ENCODE data around the gene PPIF. TPM values are rescaled to one million over a fixed set of nuclear protein-coding genes. Genes with fewer than 3 reads are reported as not detected.
A peak's percentile ranks its signal among the peaks of the same experiment; 100 is the strongest.

PPIF gene
- total RNA-seq, 1 donor from 2014 or later: 161 TPM

DNA sequence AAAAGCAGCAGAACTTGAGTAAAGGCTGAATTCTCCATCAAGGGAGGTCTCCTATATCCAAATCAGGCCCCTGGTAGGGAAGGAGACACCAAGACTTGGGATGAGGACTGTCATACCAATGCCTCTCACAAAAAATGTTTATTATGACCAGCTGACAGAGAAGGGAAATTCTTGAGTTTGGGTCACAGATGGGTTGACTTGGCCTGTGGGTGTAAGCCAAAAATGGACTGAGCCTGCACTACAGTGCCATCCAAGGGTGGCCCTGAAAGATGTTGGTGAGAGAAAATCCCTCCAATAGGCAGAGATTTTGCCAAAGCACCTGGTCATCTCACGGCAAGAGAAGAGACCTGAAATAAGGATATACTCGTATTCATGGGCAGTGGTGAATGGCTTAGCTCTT lies 27.0 kb upstream of the PPIF start:
- Mint-ChIP-seq H3K4me3 (no peak overlapping the region), H3K27me3 (peaks cover 3% of the 10 kb centered on the region), H3K36me3 (ENCODE audit: low read depth) (peaks cover 16% of the 10 kb centered on the region), H3K9me3 (peaks cover 13% of the 10 kb centered on the region), H3K27ac (no peak overlapping the region), H3K4me1 (peaks cover 90% of the 10 kb centered on the region)
- DNase-seq: no peak
- intact Hi-C loops (cut with micrococcal nuclease): no loop called here

- intact Hi-C loops (cut with micrococcal nuclease): no loop called here
- H3K4me1 Mint-ChIP-seq: peaks cover 88% of the 10 kb centered on the region
- peaks cover 14% of the 10 kb centered on the region for H3K36me3 Mint-ChIP-seq (ENCODE audit: low read depth)
- peaks cover 3% of the 10 kb centered on the region for H3K27me3 Mint-ChIP-seq
- H3K27ac Mint-ChIP-seq: peak overlapping the region; percentile 14
- no peak overlapping the region for H3K4me3 Mint-ChIP-seq
- peaks cover 13% of the 10 kb centered on the region for H3K9me3 Mint-ChIP-seq
- DNase-seq: no peak
Measured at GRCh38 chr10:79320820-79321493, 26.3 kb upstream of the PPIF start.

- Mint-ChIP-seq H3K4me3 (no peak overlapping the region), H3K36me3 (ENCODE audit: low read depth) (peaks cover 14% of the 10 kb centered on the region), H3K27ac (peak overlapping the region; percentile 98), H3K27me3 (peaks cover 3% of the 10 kb centered on the region), H3K4me1 (peaks cover 84% of the 10 kb centered on the region), H3K9me3 (peaks cover 13% of the 10 kb centered on the region)
- DNase-seq: no peak
- intact Hi-C loops (cut with micrococcal nuclease): no loop called here
Measured at GRCh38 chr10:79321494-79321882, 25.8 kb upstream of the PPIF start.

- peaks cover 80% of the 10 kb centered on the region for H3K4me1 Mint-ChIP-seq
- H3K4me3 Mint-ChIP-seq: no peak overlapping the region
- peaks cover 13% of the 10 kb centered on the region for H3K9me3 Mint-ChIP-seq
- peak overlapping the region; percentile 98 for H3K27ac Mint-ChIP-seq
- peaks cover 3% of the 10 kb centered on the region for H3K27me3 Mint-ChIP-seq
- intact Hi-C loops (cut with micrococcal nuclease): loop anchor here (2.0 kb wide), 1 partner anchor 77 kb away; no protein-coding TSS in a partner anchor
- H3K36me3 Mint-ChIP-seq (ENCODE audit: low read depth): peaks cover 14% of the 10 kb centered on the region
- DNase-seq: no peak
Measured at GRCh38 chr10:79321951-79322350, 25.3 kb upstream of the PPIF start.

DNA sequence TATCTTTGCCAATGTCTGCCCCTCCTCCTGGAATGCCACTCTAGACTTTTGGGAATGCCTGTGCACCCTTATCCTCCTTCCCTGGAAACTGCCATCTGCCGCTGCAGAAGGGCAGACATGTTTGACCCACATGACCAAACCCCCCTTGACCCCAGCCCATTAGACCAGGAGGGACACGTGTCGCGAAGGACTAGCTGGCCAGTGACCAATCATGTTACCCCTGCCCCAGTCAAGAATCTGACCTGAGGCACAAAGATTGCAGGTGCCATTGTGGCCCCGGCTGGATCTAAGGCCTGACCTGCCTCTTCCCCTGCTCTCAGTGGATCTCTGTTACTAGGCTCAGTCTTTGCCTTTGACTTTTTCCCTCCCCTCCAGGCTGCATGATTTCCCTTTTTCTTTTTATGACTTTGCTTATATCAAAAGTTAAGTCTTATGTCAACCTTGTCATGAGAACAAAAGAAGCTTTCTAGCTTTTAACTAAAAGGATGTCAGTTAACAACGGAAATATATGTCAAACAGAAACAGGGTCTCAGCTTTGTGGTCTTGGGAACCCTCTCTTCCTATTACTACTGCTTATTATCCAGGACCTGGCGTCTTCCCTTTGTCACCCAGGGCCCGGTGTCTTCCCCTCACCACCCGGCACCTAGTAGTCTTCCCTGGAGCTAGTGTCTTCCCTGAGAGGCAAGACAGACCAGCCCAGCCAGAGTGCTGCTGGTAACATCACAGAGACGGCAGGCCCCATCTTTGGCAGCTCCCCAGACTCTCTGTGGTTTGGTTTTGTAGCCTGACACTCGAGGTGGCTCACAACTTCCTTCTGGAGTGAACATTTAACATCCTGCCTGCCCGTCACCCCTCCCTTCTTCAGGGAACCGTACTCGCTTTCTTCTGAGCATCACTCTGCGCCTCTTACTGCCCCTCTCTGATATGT lies 24.4 kb upstream of the PPIF start:
- Mint-ChIP-seq H3K4me3 (peak overlapping the region; percentile 80), H3K4me1 (peaks cover 73% of the 10 kb centered on the region), H3K9me3 (peaks cover 13% of the 10 kb centered on the region), H3K27ac (peak overlapping the region; percentile 98), H3K27me3 (no peaks in the 10 kb centered on the region), H3K36me3 (ENCODE audit: low read depth) (peaks cover 11% of the 10 kb centered on the region)
- intact Hi-C loops (cut with micrococcal nuclease): loop anchor here (1.0 to 2.0 kb wide), 2 partner anchors 8 to 78 kb away; no protein-coding TSS in a partner anchor
- peak; percentile 93 for DNase-seq

GRCh38 chr10:79323602-79324001 lies 23.7 kb upstream of the PPIF start:
- intact Hi-C loops (cut with micrococcal nuclease): loop anchor here (1.0 to 2.0 kb wide), 2 partner anchors 8 to 79 kb away; no protein-coding TSS in a partner anchor
- Mint-ChIP-seq H3K9me3 (peaks cover 11% of the 10 kb centered on the region), H3K27me3 (no peaks in the 10 kb centered on the region), H3K27ac (peak overlapping the region; percentile 98), H3K4me3 (peak overlapping the region; percentile 80), H3K36me3 (ENCODE audit: low read depth) (peaks cover 9% of the 10 kb centered on the region), H3K4me1 (peaks cover 68% of the 10 kb centered on the region)
- DNase-seq: no peak

DNA sequence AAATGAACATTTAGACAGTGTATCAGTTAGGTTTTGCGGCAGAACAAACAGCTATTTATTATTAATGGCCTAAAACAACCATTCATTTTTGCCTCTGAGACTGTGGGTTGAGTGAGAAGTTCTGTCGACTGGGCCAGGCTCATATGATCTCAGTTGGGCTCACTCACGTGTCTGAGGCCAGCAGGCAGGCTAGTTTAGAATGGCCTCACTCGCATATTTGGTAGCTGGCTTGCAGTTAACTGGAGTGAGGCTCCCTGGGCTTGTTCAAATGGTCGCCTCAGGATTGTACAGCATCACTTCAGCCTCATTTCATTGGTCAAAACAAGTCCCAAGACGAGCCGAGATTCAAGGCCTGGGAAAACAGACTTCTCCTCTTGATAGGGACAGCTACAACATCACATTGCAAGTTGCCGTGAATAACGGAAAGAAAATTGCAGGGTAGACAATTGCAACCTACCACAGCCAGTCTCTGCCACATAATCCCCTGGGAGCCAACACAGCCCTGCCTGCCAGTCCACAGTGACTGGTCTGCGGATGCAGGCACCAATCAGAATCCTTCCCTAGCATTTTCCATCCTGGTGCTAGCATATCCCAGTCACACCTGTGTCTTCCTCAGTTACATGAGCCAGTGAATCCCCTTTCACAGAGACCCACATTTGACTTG lies 23.1 kb upstream of the PPIF start:
- H3K4me3 Mint-ChIP-seq: no peak overlapping the region
- no peaks in the 10 kb centered on the region for H3K27me3 Mint-ChIP-seq
- intact Hi-C loops (cut with micrococcal nuclease): no loop called here
- H3K9me3 Mint-ChIP-seq: peaks cover 5% of the 10 kb centered on the region
- DNase-seq: no peak
- H3K4me1 Mint-ChIP-seq: peaks cover 65% of the 10 kb centered on the region
- H3K27ac Mint-ChIP-seq: peak overlapping the region; percentile 98
- peaks cover 5% of the 10 kb centered on the region for H3K36me3 Mint-ChIP-seq (ENCODE audit: low read depth)

- H3K4me3 Mint-ChIP-seq: no peak overlapping the region
- peaks cover 58% of the 10 kb centered on the region for H3K4me1 Mint-ChIP-seq
- H3K27me3 Mint-ChIP-seq: no peaks in the 10 kb centered on the region
- DNase-seq: no peak
- H3K36me3 Mint-ChIP-seq (ENCODE audit: low read depth): no peaks in the 10 kb centered on the region
- intact Hi-C loops (cut with micrococcal nuclease): no loop called here
- no peaks in the 10 kb centered on the region for H3K9me3 Mint-ChIP-seq
- no peak overlapping the region for H3K27ac Mint-ChIP-seq
Measured at GRCh38 chr10:79326361-79327089, 20.7 kb upstream of the PPIF start.

- intact Hi-C loops (cut with micrococcal nuclease): no loop called here
- Mint-ChIP-seq H3K4me1 (peaks cover 59% of the 10 kb centered on the region), H3K27ac (no peak overlapping the region), H3K36me3 (ENCODE audit: low read depth) (peaks cover 3% of the 10 kb centered on the region), H3K27me3 (no peaks in the 10 kb centered on the region), H3K4me3 (no peak overlapping the region), H3K9me3 (peaks cover 3% of the 10 kb centered on the region)
- no peak for DNase-seq
Measured at GRCh38 chr10:79327090-79327457, 20.2 kb upstream of the PPIF start.

- Mint-ChIP-seq H3K27me3 (no peaks in the 10 kb centered on the region), H3K27ac (no peak overlapping the region), H3K9me3 (peaks cover 3% of the 10 kb centered on the region), H3K4me1 (peaks cover 51% of the 10 kb centered on the region), H3K36me3 (ENCODE audit: low read depth) (peaks cover 3% of the 10 kb centered on the region), H3K4me3 (no peak overlapping the region)
- DNase-seq: no peak
- intact Hi-C loops (cut with micrococcal nuclease): no loop called here
Measured at GRCh38 chr10:79328147-79328701, 19.0 kb upstream of the PPIF start.

DNA sequence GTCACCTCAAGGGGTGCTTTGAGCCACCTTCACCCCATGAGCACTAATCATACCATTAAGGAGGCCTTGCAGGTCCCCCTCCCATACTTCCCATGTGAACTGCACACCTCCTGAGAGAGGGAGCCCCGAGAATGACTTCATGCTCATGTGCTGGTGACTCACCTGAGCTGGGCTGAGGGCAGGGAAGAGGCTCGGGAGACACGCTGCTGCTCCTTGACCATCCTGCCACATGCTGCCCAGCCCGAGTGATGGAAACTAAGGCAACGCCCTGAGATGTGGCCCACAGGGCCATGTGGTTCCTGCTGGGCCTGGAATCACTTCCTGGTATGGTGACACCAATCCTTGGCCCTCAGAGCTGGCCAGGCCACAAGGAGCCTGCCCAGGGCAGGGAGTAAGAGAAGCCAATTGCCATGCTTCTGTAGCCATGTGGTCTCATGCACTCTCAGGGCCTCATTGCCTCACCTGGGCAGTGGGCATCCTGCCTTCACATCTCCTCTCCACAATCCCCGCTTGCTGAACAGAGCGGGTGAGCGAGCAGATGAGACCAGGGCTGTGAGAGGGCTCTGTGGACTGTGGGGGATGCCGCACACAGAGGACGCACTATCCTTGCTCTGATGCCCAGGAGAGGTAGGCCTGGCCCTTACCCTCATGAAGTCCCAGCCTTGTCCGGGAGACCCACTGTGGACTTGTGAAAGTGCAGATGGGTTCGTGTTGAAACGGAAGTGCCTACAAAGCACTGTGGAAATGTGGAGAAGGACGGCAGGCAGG lies 18.3 kb upstream of the PPIF start:
- H3K4me1 Mint-ChIP-seq: peaks cover 50% of the 10 kb centered on the region
- intact Hi-C loops (cut with micrococcal nuclease): no loop called here
- no peak for DNase-seq

DNA sequence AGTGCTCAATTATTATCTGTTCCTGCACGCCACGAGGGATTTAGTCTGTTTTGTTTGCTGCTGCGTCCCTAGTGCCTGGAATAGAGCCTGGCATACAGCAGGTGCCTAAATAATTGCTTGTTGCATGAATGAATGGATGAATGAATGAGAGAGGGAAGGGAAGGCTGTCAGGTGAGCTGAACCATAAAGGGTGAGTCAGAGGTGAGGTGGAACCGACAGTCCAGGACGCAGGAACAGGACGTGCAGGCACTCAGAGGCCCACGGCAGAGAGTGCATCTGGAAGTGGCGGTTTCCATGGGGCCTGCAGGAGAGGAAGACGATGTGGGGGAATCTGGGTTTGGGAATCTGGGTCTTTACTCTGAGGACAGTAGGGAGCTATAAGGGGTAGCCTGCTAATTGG lies 17.7 kb upstream of the PPIF start:
- Mint-ChIP-seq H3K4me1 (peaks cover 49% of the 10 kb centered on the region), H3K4me3 (no peak overlapping the region), H3K9me3 (peaks cover 9% of the 10 kb centered on the region), H3K27ac (no peak overlapping the region), H3K36me3 (ENCODE audit: low read depth) (peaks cover 5% of the 10 kb centered on the region), H3K27me3 (no peaks in the 10 kb centered on the region)
- intact Hi-C loops (cut with micrococcal nuclease): no loop called here
- no peak for DNase-seq

More for the DNA sequence above, 18.3 kb upstream of the PPIF start:
- Mint-ChIP-seq H3K36me3 (ENCODE audit: low read depth) (peaks cover 3% of the 10 kb centered on the region), H3K27ac (peak overlapping the region; percentile 27), H3K27me3 (no peaks in the 10 kb centered on the region), H3K4me3 (no peak overlapping the region), H3K9me3 (peaks cover 6% of the 10 kb centered on the region)
